Measurements from ENCODE around the gene LGALS7B.
"Not testable (repeated sequence)": the region's sequence is repeated elsewhere in the genome, so short reads cannot be mapped to it uniquely, and the experiment has no call there.

LGALS7B gene

DNA sequence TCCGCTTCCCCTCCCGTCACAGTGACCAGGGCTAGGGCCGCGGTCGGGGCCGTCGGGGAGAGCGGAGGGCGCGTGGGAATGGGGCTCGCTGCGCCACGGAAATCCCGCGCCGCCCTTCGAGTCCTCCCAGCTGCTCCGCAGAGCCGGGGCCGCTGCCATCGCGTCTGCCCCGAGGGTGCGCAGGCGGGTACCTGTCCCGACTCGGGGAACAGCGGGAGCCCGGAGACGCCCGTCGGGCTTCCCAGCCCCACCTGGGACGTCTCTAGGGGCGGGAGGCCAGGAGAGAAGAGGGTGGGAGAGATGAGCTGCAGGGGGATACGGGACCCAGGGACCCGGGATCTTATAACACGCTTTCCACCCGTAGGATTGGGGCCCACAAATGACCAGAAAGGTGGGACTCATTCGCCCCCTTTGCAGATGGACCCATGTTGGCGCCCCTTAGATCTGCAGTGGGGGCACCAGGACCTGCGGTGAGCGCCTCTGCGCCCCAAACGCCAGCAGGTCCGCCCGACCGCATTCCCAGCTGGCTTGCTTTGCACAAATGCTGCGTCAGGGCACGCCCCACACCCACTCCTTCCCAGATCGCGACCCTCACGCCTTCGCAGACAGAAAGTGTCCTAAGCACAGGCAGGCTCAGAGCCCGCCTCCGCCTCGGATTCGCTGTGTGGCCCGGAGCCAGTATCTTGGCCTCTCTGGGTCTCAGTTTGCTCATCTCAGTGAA is 18.6 kb upstream of the LGALS7B start:
- DNase-seq, result not testable (repeated sequence)

DNA sequence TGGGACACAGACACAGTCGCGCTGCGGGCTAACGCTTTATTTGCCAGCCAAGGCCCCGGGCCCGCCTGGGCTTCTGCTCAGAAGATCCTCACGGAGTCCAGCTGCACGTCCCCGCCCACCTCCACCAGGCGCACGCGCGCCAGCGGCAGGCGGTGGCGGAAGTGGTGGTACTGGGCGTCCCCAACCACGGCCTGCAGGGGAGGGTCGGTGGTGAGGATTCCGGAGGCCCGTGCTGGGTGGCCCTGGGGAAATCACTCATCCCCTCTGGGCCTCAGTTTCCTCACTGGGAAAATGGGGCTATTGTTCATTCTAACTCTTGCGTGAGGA is 18.1 kb upstream of the LGALS7B start:
- not testable (repeated sequence) for DNase-seq

DNA sequence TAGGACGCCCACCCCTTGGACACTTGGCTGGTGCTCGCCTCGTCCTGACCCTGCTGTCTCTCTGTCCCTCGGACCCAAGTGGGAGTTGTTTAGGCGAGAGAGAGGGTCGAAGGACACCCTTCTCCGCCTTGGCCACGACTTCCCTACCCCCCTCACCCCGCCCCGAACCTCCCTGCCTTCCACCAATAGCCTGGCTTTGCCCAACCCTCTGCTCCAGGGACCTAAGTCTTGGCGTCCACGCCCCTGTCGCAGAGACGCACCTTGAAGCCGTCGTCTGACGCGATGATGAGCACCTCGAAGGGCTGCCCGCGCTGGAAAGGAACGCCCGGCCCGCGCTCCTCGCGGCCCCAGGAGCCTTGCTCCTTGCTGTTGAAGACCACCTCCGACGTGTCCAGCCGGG is 17.4 kb upstream of the LGALS7B start:
- DNase-seq, result not testable (repeated sequence)

DNA sequence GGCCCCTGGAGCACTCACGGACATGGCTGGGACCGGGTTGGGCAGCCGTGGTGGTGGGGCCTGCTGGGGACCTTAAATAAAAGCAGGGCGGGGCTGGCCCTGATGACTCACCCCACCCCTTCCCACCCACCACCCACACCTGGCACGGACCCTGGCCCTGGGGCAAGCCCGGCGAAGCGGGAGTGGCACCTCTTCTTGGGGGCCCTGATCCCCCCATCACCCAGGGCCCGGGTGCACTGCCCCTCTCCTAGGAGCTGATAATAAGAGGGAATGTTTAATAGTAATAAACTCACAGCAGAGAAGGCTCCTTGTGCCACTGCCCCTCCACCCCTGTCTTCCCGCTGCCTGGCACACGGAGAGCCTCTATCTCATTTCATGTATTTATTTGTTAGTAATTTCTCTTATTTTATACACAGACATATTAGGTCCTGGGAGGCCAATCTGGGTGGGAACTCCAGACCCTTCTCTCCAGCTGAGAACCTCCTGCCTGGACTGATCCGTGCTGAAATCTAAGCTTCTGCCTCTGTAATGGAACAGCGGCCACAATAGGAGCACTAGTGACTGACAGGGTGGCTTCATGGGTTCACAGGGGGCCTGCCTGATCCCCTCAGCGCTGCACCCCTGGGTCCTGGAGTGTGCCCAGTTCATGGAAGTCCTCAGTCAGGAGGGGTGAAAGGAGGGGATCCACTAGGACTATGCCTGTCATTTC is 15.4 kb upstream of the LGALS7B start, which contains the start of gene LGALS7:
LGALS7 (minus strand) TSS at position 49 of the 709 bp plus-strand sequence; CDS start at position 24, 25 bp downstream.
- DNase-seq, result no peak

DNA sequence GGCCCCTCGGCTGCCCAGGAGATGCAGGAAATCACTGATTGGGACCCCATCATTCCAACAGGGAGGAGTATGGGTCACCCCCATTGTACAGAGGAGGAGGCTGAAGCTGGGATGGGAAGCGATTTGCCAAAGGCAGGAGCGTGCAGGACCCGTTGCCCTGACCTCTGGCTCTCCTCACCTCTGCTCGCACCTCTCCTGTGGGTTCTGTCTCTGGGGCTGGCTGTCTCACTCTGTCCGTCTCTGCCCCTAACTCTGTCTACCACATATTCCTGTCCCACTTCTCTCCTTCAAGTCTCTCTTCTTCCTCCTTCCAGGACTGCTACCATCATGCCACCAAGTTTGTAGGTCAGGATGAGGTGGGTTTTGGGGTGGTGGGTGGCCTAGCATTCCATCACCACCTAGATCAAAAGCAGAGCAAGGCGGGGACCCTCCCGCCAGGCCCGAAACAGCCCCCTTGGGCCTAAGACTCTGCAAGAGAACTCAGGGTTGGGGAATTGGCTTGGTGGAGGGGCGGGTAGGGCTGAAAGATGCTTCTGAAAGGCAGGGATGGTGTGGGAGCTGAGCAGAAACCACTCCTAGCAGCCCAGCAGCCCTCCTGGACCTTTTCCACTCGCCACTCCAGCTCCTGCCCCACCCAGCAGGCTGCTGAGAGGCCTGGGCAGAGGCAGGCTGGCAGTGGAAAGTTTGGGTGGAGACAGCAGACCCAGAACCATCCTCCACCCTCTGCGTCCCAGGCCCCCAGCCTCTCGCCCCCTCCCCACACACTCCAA is 14.6 kb upstream of the LGALS7B start:
- DNase-seq, result no peak

DNA sequence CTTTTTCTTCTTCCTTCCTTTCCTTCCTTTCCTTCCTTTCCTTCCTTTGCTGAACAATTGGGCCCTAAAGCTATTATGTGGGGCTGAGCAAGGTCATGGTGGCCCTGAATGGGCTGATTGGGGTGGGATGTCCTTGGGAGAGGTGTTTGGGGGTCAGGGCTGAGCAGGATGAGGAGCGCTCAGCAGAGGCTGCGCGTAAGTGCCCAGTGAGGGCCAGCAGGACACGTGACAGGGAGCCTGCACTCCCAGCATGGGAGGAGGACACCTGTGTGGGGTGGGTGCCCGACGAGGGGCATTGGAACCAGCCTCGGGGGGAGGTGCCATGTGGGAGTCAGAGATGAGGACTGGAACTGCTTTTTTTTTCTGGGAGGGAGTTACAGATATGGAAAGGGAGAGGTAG is 10.3 kb upstream of the LGALS7B start:
- DNase-seq, result no peak

DNA sequence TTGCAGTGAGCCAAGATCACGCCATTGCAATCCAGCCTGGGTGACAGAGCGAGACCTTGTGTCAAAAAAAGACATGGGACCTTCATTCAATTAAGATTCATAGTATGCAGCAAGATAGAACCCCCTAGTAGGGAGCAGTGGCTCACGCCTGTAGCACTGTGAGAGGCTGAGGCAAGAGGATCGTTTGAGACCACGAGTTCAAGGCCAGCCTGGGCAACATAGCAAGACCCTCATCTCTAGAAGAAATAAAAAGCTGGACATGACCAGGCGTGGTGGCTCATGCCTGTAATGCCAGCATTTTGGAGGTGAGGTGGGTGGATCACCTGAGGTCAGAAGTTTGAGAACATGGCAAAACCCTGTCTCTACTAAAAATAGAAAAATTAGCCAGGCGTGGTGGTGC is 8.6 kb upstream of the LGALS7B start:
- no peak for DNase-seq

DNA sequence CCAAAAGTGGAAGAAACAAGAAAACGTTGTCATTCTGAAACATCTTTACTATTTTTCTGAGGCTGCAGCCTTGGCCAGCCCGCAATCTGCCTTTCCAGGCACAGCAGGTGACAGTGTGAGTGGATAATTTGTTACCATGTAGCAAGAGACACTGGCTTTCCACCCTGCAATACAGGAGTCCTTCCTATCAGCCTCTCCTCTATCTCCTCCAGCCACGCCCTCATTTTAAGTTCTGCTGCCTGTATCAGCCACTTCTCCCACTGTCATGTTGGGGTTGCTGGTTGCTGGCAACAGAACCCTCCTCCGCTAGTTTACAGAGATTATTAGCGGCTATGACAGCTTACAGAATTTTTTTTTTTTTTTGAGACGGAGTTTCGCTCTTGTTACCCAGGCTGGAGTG is 7.9 kb upstream of the LGALS7B start:
- DNase-seq, result no peak

DNA sequence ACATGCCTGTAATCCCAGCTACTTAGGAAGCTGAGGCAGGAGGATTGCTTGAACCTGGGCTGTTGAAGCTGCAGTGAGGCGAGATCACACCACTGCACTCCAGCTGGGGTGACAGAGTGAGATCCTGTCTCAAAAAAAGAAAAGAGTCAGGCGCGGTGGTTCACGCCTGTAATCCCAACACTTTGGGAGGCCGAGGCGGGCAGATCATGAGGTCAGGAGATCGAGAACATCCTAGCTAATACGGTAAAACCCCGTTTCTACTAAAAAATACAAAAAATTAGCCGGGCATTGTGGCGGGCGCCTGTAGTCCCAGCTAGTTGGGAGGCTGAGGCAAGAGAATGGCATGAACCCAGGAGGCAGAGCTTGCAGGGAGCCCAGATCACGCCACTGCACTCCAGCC is 6.8 kb upstream of the LGALS7B start:
- DNase-seq, result not testable (repeated sequence)

DNA sequence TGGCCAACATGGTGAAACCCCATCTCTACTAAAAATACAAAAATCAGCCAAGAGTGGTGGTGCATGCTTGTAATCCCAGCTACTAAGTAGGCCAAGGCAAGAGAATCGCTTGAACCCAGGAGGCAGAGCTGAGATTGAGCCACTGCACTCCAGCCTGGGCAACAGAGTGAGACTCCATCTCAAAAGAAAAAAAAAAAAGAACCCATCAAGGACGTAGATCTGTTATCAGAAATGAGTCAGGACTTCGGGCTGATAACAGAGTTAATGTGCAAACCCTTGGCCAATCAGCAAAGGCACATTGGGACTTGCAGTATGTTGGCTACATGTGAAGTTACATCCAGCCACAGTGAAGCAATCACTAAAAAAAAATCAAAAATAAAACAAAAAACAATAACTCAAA is 4.8 kb upstream of the LGALS7B start:
- no peak for DNase-seq

DNA sequence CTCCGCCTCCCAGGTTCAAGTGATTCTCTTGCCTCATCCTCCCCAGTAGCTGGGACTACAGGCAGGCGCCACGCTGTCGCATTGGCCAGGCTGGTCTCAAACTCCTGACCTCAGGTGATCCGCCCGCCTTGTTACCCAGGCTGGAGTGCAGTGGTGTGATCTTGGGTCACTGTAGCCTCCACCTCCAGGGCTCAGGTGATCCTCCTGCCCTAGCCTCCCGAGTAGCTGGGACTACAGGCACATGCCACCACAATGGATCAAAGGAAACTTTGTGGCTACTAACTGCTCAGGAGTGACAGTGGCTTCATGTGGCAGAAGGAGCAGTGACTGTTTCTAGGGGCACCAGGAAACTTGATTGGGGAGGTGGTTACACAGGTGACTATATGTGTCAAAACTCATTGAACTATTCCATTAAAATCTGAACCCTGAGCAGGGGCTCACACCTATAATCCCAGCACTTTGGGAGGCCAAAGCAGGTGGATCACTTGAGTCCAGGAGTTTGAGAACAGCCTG is 3.8 kb upstream of the LGALS7B start:
- no peak for DNase-seq

DNA sequence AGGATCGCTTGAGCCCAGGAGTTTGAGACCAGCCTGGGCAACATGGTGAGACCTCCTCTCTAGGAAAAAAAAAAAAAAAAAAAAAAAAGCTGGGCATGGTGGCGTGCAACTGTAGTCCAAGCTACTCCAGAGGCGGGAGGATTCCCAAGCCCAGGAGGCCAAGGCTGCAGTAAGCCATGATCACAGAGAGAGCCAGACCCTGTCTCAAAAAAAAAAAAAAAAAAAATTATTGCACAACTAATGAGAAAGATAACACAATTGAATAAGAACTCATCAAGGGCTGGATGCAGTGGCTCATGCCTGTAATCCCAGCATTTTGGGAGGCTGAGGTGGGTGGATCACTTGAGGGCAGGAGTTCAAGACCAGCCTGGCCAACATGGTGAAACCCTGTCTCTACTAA is 2.9 kb upstream of the LGALS7B start:
- not testable (repeated sequence) for DNase-seq

DNA sequence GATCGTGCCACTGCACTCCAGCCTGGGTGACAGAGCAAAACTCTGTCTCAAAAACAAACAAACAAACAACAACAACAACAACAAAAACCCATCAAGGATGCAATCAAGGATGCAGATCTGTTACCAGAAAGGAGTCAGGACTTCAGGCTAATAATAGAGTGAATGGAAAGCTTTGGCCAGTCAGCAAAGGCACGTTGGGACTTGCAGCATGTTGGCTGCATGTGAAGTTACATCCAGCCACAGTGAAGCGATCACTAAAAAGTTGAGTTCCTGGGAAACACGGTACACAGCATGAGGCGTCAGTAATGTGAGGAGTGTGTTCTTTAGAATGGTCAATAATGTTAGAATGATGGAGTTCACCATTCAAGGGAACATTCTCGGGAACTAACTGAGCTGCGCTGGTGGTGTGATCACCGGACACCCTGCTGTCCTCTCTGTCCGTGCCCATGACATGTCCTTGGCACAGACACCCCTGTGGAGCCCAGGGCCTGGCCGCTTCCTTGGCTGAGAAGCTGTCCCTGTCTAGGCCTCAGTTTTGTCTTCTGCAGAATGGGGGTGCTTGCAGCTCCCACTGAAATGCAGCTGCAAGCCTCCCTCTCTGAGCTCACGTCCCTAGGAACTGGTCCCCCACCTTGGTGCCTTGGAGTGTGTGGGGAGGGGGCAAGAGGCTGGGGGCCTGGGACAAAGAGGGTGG is 2.3 kb upstream of the LGALS7B start:
- no peak for DNase-seq

DNA sequence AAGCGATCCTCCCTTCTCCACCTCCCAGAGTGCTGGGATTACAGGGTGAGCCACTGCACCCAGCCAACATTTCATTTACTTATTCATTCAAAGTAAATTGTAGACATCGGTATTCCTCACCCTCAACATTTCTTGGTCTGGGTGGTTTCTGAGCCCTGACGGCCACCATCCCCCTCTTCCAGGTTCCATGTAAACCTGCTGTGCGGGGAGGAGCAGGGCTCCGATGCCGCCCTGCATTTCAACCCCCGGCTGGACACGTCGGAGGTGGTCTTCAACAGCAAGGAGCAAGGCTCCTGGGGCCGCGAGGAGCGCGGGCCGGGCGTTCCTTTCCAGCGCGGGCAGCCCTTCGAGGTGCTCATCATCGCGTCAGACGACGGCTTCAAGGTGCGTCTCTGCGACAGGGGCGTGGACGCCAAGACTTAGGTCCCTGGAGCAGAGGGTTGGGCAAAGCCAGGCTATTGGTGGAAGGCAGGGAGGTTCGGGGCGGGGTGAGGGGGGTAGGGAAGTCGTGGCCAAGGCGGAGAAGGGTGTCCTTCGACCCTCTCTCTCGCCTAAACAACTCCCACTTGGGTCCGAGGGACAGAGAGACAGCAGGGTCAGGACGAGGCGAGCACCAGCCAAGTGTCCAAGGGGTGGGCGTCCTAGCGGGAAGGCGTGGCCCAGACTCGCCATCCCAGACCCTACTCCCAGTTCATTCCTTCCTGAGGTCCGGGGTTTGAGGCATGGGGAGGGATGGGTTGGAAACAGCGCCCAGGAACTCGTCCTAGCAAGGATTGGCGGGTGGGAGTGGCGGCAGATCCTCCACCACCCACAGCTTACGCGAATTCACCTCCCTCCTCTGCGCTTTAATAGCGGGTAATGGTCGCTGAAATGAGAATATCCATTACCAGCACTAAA is 1.8 kb downstream of the LGALS7B start:
- not testable (repeated sequence) for DNase-seq

DNA sequence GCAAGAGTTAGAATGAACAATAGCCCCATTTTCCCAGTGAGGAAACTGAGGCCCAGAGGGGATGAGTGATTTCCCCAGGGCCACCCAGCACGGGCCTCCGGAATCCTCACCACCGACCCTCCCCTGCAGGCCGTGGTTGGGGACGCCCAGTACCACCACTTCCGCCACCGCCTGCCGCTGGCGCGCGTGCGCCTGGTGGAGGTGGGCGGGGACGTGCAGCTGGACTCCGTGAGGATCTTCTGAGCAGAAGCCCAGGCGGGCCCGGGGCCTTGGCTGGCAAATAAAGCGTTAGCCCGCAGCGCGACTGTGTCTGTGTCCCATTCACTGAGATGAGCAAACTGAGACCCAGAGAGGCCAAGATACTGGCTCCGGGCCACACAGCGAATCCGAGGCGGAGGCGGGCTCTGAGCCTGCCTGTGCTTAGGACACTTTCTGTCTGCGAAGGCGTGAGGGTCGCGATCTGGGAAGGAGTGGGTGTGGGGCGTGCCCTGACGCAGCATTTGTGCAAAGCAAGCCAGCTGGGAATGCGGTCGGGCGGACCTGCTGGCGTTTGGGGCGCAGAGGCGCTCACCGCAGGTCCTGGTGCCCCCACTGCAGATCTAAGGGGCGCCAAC is 2.6 kb downstream of the LGALS7B start:
- DNase-seq, result not testable (repeated sequence)

DNA sequence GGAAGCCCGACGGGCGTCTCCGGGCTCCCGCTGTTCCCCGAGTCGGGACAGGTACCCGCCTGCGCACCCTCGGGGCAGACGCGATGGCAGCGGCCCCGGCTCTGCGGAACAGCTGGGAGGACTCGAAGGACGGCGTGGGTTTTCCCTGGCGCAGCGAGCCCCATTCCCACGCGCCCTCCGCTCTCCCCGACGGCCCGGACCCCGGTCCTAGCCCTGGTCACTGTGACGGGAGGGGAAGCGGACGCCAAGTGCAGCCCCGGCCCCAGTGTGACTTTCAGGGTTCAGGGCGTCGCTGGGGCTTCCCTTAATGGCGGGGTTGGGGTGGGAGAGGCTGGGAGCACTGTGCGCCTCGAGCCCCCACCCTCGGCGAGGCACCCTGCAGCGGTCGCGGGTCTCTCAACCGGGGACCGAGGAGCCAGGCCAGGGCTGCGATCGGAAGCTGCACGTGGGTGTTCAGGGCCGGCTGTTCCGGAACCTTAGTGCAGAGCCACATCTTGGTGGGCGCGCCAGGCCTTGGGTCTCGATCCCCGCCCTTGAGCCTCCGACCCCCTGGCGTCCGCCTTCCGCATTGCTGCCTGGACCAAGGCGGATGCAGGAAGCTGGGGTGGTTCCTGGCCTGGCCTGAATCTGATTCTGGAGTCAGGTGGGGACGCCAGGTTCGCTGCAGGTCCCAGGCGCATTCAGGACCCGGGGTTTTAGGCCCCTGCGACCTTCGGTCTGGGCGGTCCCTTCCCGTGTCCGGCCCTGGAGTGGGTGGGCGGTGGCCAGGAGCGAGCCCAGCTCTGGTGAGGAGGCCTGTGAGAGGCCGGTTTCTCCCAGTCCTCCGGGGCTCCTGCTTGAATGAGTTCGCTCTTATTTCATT is 3.5 kb downstream of the LGALS7B start:
- peak; percentile 72 for DNase-seq

DNA sequence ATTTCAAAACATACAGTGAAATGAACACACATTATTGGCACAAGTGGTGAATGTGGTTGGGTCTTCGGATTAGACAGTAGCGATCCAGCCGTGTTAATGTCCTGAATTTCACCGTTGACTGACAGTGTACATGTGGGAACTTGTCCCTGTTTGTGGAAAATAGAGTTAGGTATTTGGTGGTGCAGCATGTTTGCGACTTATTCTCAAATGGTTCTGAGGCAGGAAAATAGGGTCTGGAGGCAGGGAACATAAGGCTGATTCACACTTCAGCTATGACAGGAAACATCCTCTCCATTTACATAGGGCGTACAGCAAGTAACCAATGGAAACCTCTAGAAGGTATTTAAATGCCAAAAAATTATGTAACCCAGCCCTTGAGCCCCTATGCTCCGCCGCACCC is 4.2 kb downstream of the LGALS7B start:
- no peak for DNase-seq

DNA sequence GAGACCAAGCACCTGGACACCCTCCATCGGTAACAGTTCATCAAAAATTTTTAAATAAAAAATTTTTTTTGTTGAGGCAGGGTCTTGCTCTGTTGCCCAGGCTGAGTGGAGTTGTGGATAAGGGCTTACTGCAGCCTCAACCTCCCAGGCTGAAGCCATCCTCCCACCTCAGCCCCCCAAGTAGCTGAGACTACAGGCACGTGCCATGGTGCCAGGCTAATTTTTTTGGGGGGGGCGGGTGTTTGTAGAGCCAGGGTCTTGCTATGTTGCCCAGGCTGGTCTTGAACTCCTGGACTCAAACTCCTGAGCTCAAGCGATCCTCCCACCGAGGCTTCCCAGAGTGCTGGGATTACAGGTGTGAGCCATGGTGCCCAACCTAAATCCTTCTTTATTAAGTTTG is 4.7 kb downstream of the LGALS7B start:
- DNase-seq, result no peak

DNA sequence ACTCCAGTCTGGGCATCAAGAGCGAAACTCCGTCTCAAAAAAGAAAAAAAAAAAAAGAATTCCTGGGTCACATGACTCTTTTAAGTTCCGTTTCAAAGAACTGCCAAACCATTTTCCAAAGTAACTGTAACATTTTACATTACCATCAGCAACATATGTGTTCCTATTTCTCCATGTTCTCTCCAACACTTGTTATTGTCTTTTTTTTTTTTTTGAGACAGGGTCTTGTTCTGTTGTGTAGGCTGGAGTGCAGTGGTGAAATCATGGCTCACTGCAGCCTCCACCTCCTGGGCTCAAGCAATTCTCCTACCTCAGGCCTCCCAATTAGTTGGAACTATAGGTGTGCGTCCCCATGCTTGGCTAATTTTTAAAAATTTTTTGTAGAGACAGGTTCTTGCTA is 6.5 kb downstream of the LGALS7B start:
- DNase-seq, result no peak

DNA sequence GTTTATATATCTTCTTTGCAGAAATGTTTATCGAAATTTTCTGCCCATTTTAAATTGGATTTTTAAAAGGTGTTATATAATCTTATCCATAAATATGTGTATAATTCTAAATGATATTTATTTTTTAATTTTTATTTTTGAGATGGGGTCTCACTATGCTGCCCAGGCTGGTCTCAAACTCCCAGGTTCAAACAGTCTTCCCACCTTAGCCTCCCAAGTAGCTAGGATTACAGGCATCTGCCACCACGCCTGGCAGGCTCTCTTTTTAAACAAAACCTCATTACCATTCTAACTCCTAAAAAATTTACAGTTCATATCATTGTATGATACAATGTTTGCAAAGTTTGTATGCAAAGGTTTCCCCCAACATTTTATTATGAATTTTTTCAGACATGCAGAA is 7.2 kb downstream of the LGALS7B start:
- DNase-seq, result no peak
